GM12873 (cell line): ENCODE data around the gene PRR5L.

Experiments used
- CTCF ChIP-seq: IDR thresholded peaks from 2 replicates; pipeline ENCODE4 v1.5.1; 2012; ENCODE audit warnings: low read depth, mild to moderate bottlenecking, moderate library complexity, low read length, control low read depth; ENCODE audit not compliant: insufficient read depth; ENCODE audit errors: missing control alignments

Gene PRR5L

GRCh38 chr11:36354221-36355003 lies 58.3 kb downstream of the PRR5L start:
- no peak for TF ChIP-seq CTCF

DNA sequence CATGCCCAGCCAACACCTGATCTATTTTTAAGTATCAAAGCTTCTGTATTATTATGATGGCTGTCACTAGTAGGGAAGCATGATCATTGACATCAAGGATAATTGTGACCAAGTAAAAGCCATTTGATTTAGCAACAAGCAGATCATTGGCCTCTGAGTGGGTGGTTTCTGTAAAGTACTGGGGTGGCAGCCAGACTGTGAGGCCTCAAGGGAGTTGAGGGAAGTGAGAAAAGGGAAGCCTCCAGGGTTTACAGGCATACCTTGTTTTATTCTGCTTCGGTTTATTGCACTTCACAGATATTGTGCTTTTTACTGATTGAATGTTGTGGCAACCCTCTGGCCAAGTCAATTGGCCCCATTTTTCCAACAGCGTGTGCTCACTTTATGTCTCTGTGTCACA lies 60.1 kb downstream of the PRR5L start:
- no peak for TF ChIP-seq CTCF

- no peak for TF ChIP-seq CTCF
Observed at GRCh38 chr11:36357831-36358230, 61.7 kb downstream of the PRR5L start.

DNA sequence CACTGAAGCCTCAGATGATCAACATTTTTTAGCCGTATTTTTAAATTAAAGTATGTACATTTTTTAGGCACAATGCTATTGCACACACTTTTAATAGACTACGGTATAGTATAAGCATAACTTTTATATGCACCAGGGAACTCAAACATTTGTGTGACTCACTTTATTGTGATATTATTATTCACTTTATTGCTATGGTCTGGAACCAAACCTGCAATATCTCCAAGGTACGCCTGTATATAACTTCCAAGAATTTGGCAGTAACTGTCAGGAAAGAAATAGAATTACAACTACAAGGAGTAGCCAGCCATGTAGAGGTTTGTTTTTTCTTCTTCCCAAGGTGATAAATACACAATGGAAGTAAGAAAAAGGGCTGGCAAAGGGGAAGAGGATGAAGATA lies 62.3 kb downstream of the PRR5L start:
- no peak for TF ChIP-seq CTCF

- TF ChIP-seq CTCF, result no peak
Observed at GRCh38 chr11:36360318-36360717, 64.2 kb downstream of the PRR5L start.

DNA sequence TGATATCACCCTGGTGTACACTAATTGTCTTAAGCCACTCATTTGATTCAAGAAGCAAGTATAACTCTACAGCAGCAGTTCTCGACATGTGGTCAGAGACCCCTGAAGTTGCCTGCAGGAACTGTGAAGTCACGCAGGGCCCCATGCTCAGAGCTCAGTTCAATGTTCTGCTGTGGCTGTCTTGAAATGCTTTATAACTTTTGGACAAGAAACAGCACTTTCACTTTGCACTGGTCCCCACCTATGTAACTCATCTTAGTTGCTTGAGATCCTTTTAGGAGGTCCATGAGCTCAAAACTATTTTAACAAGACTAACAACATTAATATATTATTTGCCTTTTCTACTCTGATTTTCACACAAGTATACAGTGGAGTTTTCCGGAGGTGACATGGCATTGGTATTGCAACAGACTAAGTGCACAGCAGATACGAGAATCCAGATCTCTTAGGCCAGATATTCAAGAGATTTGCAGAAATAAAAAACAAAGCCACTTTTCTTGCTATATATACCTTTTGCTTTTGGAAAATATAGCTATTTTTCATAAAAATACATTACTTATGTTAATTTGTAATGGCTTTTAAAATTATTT lies 64.8 kb downstream of the PRR5L start:
- TF ChIP-seq CTCF, result no peak

DNA sequence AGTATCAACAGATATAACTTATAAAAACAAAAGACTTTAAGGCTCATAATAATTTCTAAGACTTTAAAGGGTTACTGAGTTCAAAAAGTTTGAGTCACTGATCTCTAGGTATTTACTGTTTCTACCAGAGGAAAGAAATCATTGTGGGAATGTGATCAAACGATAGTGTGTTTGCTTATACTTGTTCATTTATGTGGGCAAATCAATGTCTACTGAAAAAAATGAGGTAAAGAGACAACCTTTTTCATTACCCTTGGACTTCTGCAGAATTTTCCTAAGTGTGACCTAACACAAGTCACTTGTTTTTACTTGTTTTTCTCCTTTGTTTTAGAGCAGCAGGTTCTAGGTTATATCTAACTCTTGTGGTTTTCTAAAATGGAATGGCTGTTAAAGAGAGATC lies 65.4 kb downstream of the PRR5L start:
- no peak for TF ChIP-seq CTCF
